Neural progenitor cell (in vitro differentiated cells): ENCODE data around the gene DAPK2. TPM values are rescaled to one million over a fixed set of nuclear protein-coding genes. Genes with fewer than 3 reads are reported as not detected.
"Not testable (repeated sequence)": the region's sequence is repeated elsewhere in the genome, so short reads cannot be mapped to it uniquely, and the experiment has no call there.

Experiments
- DNase-seq: peaks from one replicate; pipeline ENCODE4 v3.0.0-alpha.2; 2016; ENCODE audit warnings: low spot score
- H2AFZ ChIP-seq: fragments of 200-600 bp; sonication (generic); replicated peaks from 2 replicates; pipeline ENCODE4 v1.6.1; 2016; ENCODE audit warnings: antibody characterized with exemption
- H3F3A ChIP-seq: fragments of 200-600 bp; sonication (generic); 2 replicates; pipeline ENCODE4 v1.6.1; 2016; ENCODE audit warnings: antibody characterized with exemption, low read depth
- H3K27ac ChIP-seq: fragments of 200-600 bp; sonication (generic); 2 replicates; pipeline ENCODE4 v1.5.1; 2016; ENCODE audit warnings: mild to moderate bottlenecking
- H3K27me3 ChIP-seq: fragments of 200-600 bp; sonication (generic); 2 replicates; pipeline ENCODE4 v1.6.1; 2016; ENCODE audit warnings: mild to moderate bottlenecking, moderate library complexity
- H3K36me3 ChIP-seq: fragments of 200-600 bp; sonication (generic); 2 replicates; pipeline ENCODE4 v1.5.1; 2016
- H3K4me1 ChIP-seq: fragments of 200-600 bp; sonication (generic); 2 replicates; pipeline ENCODE4 v1.6.1; 2016; ENCODE audit warnings: mixed run types
- H3K4me2 ChIP-seq: fragments of 200-600 bp; sonication (generic); 2 replicates; pipeline ENCODE4 v1.6.1; 2016
- H3K4me3 ChIP-seq: fragments of 200-600 bp; sonication (generic); 2 replicates; pipeline ENCODE4 v1.5.1; 2016
- H3K79me2 ChIP-seq: fragments of 200-600 bp; sonication (generic); 2 replicates; pipeline ENCODE4 v1.6.1; 2016; ENCODE audit warnings: low read depth
- H3K9ac ChIP-seq: fragments of 200-600 bp; sonication (generic); 2 replicates; pipeline ENCODE4 v1.6.1; 2016
- H3K9me3 ChIP-seq: fragments of 200-600 bp; sonication (generic); 2 replicates; pipeline ENCODE4 v1.5.1; 2016; ENCODE audit warnings: low read depth
- H4K20me1 ChIP-seq: fragments of 200-600 bp; sonication (generic); 2 replicates; pipeline ENCODE4 v1.6.1; 2016; ENCODE audit warnings: low read depth
- H3K27ac Mint-ChIP-seq: 3 replicates; pipeline ENCODE4 v1.8.0; 2021; ENCODE audit warnings: mixed read lengths
- H3K27me3 Mint-ChIP-seq: 2 replicates; pipeline ENCODE4 v1.8.0; 2022; ENCODE audit warnings: low read depth, mild to moderate bottlenecking, inconsistent platforms, moderate library complexity, mixed read lengths; ENCODE audit not compliant: insufficient read depth
- H3K36me3 Mint-ChIP-seq: 3 replicates; pipeline ENCODE4 v1.8.0; 2021; ENCODE audit warnings: mixed read lengths
- H3K4me1 Mint-ChIP-seq: 3 replicates; pipeline ENCODE4 v1.8.0; 2021; ENCODE audit warnings: mixed read lengths
- H3K4me3 Mint-ChIP-seq: 3 replicates; pipeline ENCODE4 v1.8.0; 2021; ENCODE audit warnings: mild to moderate bottlenecking, moderate library complexity, mixed read lengths
- H3K9me3 Mint-ChIP-seq: 3 replicates; pipeline ENCODE4 v1.8.0; 2020; ENCODE audit warnings: mixed read lengths
- EZH2 ChIP-seq: fragments of 200-600 bp; sonication (generic); IDR thresholded peaks from 2 replicates; pipeline ENCODE4 v1.6.1; 2017; ENCODE audit warnings: antibody characterized with exemption, mild to moderate bottlenecking, moderate library complexity
- EZH2phosphoT487 ChIP-seq: fragments of 200-600 bp; sonication (generic); IDR thresholded peaks from 2 replicates; pipeline ENCODE4 v1.6.1; 2017; ENCODE audit warnings: antibody characterized with exemption
- total RNA-seq: library from RNA; depleted of rRNA; stranded (reverse); fragments of >200 nt; gene quantifications from 2 replicates; pipeline ENCODE4 v1.2.3, GENCODE V29; 2015; ENCODE audit warnings: low replicate concordance
- TF ChIP-seq, protein P1 (sequence below): fragments of 200-600 bp; sonication (generic); IDR thresholded peaks from 2 replicates; pipeline ENCODE4 v1.5.1; 2017; ENCODE audit warnings: antibody characterized with exemption, mild to moderate bottlenecking

Gene DAPK2
- total RNA-seq, 1 donor from 2014 or later = 5.4 TPM

DNA sequence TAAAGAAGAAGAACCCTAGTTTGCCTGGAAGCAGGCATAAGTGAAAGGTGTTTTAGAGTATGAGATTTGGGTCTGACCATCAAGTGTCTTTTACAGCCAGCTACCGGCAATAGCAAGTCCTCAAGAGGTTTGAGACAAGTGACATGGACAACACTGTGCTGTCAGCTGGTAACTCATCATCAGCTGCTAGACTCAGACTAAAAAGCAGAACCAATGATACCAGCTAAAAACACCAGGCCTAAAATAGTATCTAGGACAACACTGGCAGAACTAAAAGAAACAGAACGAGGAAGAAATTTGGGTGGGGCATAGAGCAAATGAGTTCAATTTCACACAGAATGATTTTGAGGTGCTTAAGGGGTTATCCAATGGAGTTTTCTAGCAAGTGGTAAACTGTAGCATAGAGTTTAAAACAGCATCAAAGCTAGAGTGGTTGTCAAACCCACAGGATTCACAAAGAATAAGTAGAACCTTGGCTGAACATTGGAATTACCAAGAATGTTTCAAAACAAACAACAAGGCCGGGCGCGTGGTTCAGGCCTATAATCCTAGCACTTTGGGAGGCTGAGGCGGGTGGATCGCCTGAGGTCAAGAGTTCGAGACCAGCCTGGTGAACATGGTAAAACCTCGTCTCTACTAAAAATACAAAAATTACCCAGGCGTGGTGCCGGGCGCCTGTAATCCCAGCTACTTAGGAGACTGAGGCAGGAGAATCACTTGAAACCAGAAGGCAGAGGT is 43.4 kb upstream of the DAPK2 start:
- Histone ChIP-seq H4K20me1 (no peaks in the 10 kb centered on the region), H3K79me2 (peaks cover 56% of the 10 kb centered on the region), H3K4me2 (no peak overlapping the region), H3K9ac (no peak overlapping the region), H3F3A (peaks cover 4% of the 10 kb centered on the region), H3K4me1 (peaks cover 9% of the 10 kb centered on the region), H3K9me3 (no peaks in the 10 kb centered on the region), H3K27ac (no peak overlapping the region), H3K36me3 (peaks cover 16% of the 10 kb centered on the region), H3K27me3 (no peaks in the 10 kb centered on the region), H3K4me3 (no peak overlapping the region), H2AFZ (no peak overlapping the region)
- no peak overlapping the region for H3K27ac Mint-ChIP-seq
- H3K27me3 Mint-ChIP-seq = no peaks in the 10 kb centered on the region
- peaks cover 13% of the 10 kb centered on the region for H3K36me3 Mint-ChIP-seq
- DNase-seq = no peak
- H3K4me3 Mint-ChIP-seq = no peak overlapping the region
- H3K9me3 Mint-ChIP-seq = no peaks in the 10 kb centered on the region
- TF ChIP-seq EZH2phosphoT487 (no peak), EZH2 (no peak)
- TF ChIP-seq, protein P1, sequence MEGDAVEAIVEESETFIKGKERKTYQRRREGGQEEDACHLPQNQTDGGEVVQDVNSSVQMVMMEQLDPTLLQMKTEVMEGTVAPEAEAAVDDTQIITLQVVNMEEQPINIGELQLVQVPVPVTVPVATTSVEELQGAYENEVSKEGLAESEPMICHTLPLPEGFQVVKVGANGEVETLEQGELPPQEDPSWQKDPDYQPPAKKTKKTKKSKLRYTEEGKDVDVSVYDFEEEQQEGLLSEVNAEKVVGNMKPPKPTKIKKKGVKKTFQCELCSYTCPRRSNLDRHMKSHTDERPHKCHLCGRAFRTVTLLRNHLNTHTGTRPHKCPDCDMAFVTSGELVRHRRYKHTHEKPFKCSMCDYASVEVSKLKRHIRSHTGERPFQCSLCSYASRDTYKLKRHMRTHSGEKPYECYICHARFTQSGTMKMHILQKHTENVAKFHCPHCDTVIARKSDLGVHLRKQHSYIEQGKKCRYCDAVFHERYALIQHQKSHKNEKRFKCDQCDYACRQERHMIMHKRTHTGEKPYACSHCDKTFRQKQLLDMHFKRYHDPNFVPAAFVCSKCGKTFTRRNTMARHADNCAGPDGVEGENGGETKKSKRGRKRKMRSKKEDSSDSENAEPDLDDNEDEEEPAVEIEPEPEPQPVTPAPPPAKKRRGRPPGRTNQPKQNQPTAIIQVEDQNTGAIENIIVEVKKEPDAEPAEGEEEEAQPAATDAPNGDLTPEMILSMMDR = no peak
- H3K4me1 Mint-ChIP-seq = peaks cover 25% of the 10 kb centered on the region

- Histone ChIP-seq H3K27me3 (no peaks in the 10 kb centered on the region), H3K4me2 (no peak overlapping the region), H3K9ac (no peak overlapping the region), H3F3A (no peaks in the 10 kb centered on the region), H3K36me3 (peaks cover 6% of the 10 kb centered on the region), H3K4me1 (no peaks in the 10 kb centered on the region), H3K27ac (no peak overlapping the region), H4K20me1 (no peaks in the 10 kb centered on the region), H2AFZ (no peak overlapping the region), H3K4me3 (no peak overlapping the region), H3K79me2 (peaks cover 7% of the 10 kb centered on the region), H3K9me3 (no peaks in the 10 kb centered on the region)
- DNase-seq = no peak
- no peaks in the 10 kb centered on the region for H3K9me3 Mint-ChIP-seq
- TF ChIP-seq EZH2 (no peak), EZH2phosphoT487 (no peak)
- TF ChIP-seq, protein P1 = no peak
- H3K4me1 Mint-ChIP-seq = no peaks in the 10 kb centered on the region
- H3K4me3 Mint-ChIP-seq = no peak overlapping the region
- H3K27me3 Mint-ChIP-seq = peaks cover 3% of the 10 kb centered on the region
- H3K27ac Mint-ChIP-seq = no peak overlapping the region
- H3K36me3 Mint-ChIP-seq = peaks cover 13% of the 10 kb centered on the region
These were observed 36.5 kb upstream of the DAPK2 start for GRCh38 chr15:64082757-64083156.

- not testable (repeated sequence) for DNase-seq, H3K4me1 Mint-ChIP-seq, H3F3A ChIP-seq
These were observed 27.2 kb upstream of the DAPK2 start for GRCh38 chr15:64073496-64073895.

GRCh38 chr15:64072812-64073211 is 26.5 kb upstream of the DAPK2 start:
- H3K36me3 Mint-ChIP-seq = peaks cover 11% of the 10 kb centered on the region
- H3K4me3 Mint-ChIP-seq = no peak overlapping the region
- no peak overlapping the region for H2AFZ ChIP-seq
- no peaks in the 10 kb centered on the region for H3K9me3 Mint-ChIP-seq
- H3K27ac ChIP-seq = no peak overlapping the region
- no peak overlapping the region for H3K9ac ChIP-seq
- H3F3A ChIP-seq = no peaks in the 10 kb centered on the region
- H3K27ac Mint-ChIP-seq = no peak overlapping the region
- no peaks in the 10 kb centered on the region for H4K20me1 ChIP-seq
- peaks cover 8% of the 10 kb centered on the region for H3K36me3 ChIP-seq
- H3K4me2 ChIP-seq = no peak overlapping the region
- H3K27me3 Mint-ChIP-seq = no peaks in the 10 kb centered on the region
- no peak overlapping the region for H3K4me3 ChIP-seq
- no peak for DNase-seq
- no peaks in the 10 kb centered on the region for H3K9me3 ChIP-seq
- no peaks in the 10 kb centered on the region for H3K27me3 ChIP-seq
- peaks cover under 1% of the 10 kb centered on the region for H3K4me1 Mint-ChIP-seq
- no peaks in the 10 kb centered on the region for H3K4me1 ChIP-seq
- H3K79me2 ChIP-seq = peaks cover 7% of the 10 kb centered on the region
- TF ChIP-seq, protein P1 = no peak
- no peak for TF ChIP-seq EZH2
- no peak for TF ChIP-seq EZH2phosphoT487

More at GRCh38 chr15:64073496-64073895, 27.2 kb upstream of the DAPK2 start:
- H3K4me3 Mint-ChIP-seq, H3K4me3 ChIP-seq, H3K4me2 ChIP-seq, H4K20me1 ChIP-seq, H3K36me3 ChIP-seq, H3K27ac ChIP-seq, H3K79me2 ChIP-seq, H3K9me3 Mint-ChIP-seq, H3K27me3 ChIP-seq, H3K9me3 ChIP-seq, H3K4me1 ChIP-seq, H3K27me3 Mint-ChIP-seq, H3K27ac Mint-ChIP-seq, H3K9ac ChIP-seq, H2AFZ ChIP-seq: not testable (repeated sequence)
- peaks cover 11% of the 10 kb centered on the region for H3K36me3 Mint-ChIP-seq
